ENCODE results near the gene GNG2. TPM values are rescaled to one million over a fixed set of nuclear protein-coding genes. Genes with fewer than 3 reads are reported as not detected.

The GNG2 gene
- total and polyA plus RNA-seq, 2 of the 8 experiments (the other 6 are each of a cell fraction or from before 2014, with no cell fraction given): 8.2 to 17.9 TPM

DNA sequence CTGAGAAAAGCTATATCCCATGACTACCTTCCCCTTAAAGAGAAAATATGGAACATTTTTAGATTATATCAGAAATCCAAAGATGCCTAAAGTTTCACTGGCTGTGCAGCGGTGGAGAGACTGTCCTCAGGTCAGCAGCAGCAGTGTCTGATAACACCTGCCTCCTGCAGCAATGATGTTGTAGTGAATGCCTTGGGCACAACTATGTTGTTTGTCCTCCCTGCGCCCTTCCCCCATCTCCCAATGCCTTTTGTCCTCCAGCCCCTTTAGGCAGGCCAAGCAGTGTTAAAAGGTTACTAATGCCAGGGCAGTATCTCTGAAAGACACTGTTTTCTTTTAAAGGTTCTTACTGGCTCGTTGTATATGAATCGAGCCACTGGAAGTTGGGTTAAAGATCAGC lies 142.1 kb downstream of the GNG2 start:
- Histone ChIP-seq H3K9me3 (ENCODE audit: insufficient read depth in 2 of 2, low read depth in 1 of 2, low read length in 1 of 2) (no peaks in the 10 kb centered on the region), H3K79me1 (ENCODE audit: low read depth, low read length) (peaks cover 2% of the 10 kb centered on the region)
- WGBS, 2 experiments (ENCODE audit: extremely low coverage in 1 of 2, insufficient coverage in 1 of 2, insufficient read length in 1 of 2, insufficient replicate concordance in 2 of 2, low coverage in 1 of 2, low lambda C conversion rate in 2 of 2, missing lambda C conversion rate in 1 of 2): 92% methylated on average over 4 of the region's 4 CpGs; no CpG with 5 or more reads in 1 of the 2 experiments

More for the DNA sequence above, 142.1 kb downstream of the GNG2 start:
- Histone ChIP-seq H4K5ac (ENCODE audit: insufficient read length, low read depth, low read length) (no peak overlapping the region), H2BK120ac (replicated peaks; ENCODE audit: low read depth, low read length) (no peak overlapping the region), H3K79me2 (ENCODE audit: control insufficient read depth in 1 of 2, insufficient read depth in 2 of 2, low read length in 2 of 2) (peaks cover 0 to 5% of the 10 kb centered on the region in 2 experiments; a peak in 1 of 4 replicates), H3K9ac (replicated peaks in 1 of 4; ENCODE audit: extremely low read depth in 1 of 4, low read depth in 3 of 4, low read length in 3 of 4) (no peak overlapping the region), H2BK12ac (ENCODE audit: low read depth, low read length) (no peak overlapping the region), H3K36me3 (ENCODE audit: control insufficient read depth in 2 of 4, insufficient read depth in 4 of 4, low read length in 3 of 4) (peaks cover 24 to 97% (median 57%) of the 10 kb centered on the region in 4 experiments), H3K4me1 (replicated peaks in 1 of 4; ENCODE audit: control insufficient read depth in 3 of 4, insufficient read depth in 4 of 4, low read length in 3 of 4) (peaks cover 0 to 3% (median 1%) of the 10 kb centered on the region in 4 experiments; a peak in 3 of 7 replicates), H2BK15ac (ENCODE audit: low read length) (no peak overlapping the region), H3K23me2 (ENCODE audit: low read depth, low read length) (no peaks in the 10 kb centered on the region), H3K27ac (ENCODE audit: low read depth, low read length) (no peak overlapping the region), H2AK5ac (ENCODE audit: low read depth, low read length) (no peak overlapping the region), H2AFZ (ENCODE audit: low read length) (no peak overlapping the region), H4K20me1 (replicated peaks in 1 of 2; ENCODE audit: control insufficient read depth in 1 of 2, insufficient read depth in 2 of 2, low read length in 2 of 2) (peaks cover 0 to 9% of the 10 kb centered on the region in 2 experiments), H3K14ac (ENCODE audit: insufficient read length) (no peak overlapping the region), H3K4me2 (ENCODE audit: insufficient read depth in 1 of 2, low read depth in 2 of 2, low read length in 2 of 2) (no peak overlapping the region), H3K4ac (replicated peaks; ENCODE audit: insufficient read length, low read depth, low read length) (no peak overlapping the region), H2BK20ac (ENCODE audit: low read length) (no peak overlapping the region), H4K91ac (replicated peaks; ENCODE audit: insufficient read length, low read length) (no peak overlapping the region), H3K4me3 (ENCODE audit: extremely low read depth in 1 of 4, insufficient read depth in 2 of 4, low read depth in 3 of 4, low read length in 4 of 4) (no peak overlapping the region), H3K27me3 (replicated peaks in 1 of 4; ENCODE audit: control insufficient read depth in 3 of 4, extremely low read depth in 1 of 4, insufficient read depth in 3 of 4, low read length in 3 of 4) (no peaks in the 10 kb centered on the region), H3K18ac (ENCODE audit: extremely low read depth, low read length) (no peak overlapping the region), H3K23ac (ENCODE audit: insufficient read length) (no peak overlapping the region), H3K56ac (replicated peaks; ENCODE audit: insufficient read length, low read depth, low read length) (no peak overlapping the region), H4K8ac (ENCODE audit: extremely low read depth, insufficient read depth, low read length) (no peak overlapping the region), H2BK5ac (ENCODE audit: low read depth, low read length) (no peak overlapping the region)
- DNase-seq (ENCODE audit: low read depth in 1 of 2, low spot score in 2 of 2) (no peak), FAIRE-seq (no peak)
- ChIA-PET CTCF (ENCODE audit: partially characterized antibody) (interaction anchor here (0.9 to 2.0 kb wide), 6 partner anchors 12 to 133 kb away, joined by 3 to 8 read pairs (median 5); no protein-coding TSS in a partner anchor), POLR2A (ENCODE audit: partially characterized antibody) (interaction anchor here (0.7 to 2.0 kb wide), 3 partner anchors 9 to 388 kb away, joined by 3 to 7 read pairs (median 7); no protein-coding TSS in a partner anchor)
- TF ChIP-seq GTF2F1 (IDR thresholded peaks at IDR 0.05; ENCODE audit: borderline replicate concordance, low read depth, low read length) (no peak), SAP30 (IDR thresholded peaks at IDR 0.05; ENCODE audit: insufficient read depth, insufficient replicate concordance, low read length) (no peak), POLR2AphosphoS5 (IDR thresholded peaks at IDR 0.05; ENCODE audit: low read depth, low read length) (peak; percentile 34; the same call in 1 of the 2 replicates)
